ENCODE measurements around the gene WDR46. TPM values are rescaled to one million over a fixed set of nuclear protein-coding genes. Genes with fewer than 3 reads are reported as not detected.
A peak's percentile ranks its signal among the peaks of the same experiment; 100 is the strongest.
"Not testable (repeated sequence)": the region's sequence is repeated elsewhere in the genome, so short reads cannot be mapped to it uniquely, and the experiment has no call there.

The WDR46 gene
- total RNA-seq, 1 experiment from 2014 or later: 77.9 TPM

- DNase-seq (ENCODE audit: low spot score): no peak
Measured at GRCh38 chr6:33271117-33271467, 17.9 kb downstream of the WDR46 start.

GRCh38 chr6:33264015-33264414 lies 25.0 kb downstream of the WDR46 start:
- no peak for DNase-seq (ENCODE audit: low spot score)

- DNase-seq (ENCODE audit: low spot score): not testable (repeated sequence)
Measured at GRCh38 chr6:33262490-33262889, 26.5 kb downstream of the WDR46 start.

GRCh38 chr6:33259032-33259431 lies 30.0 kb downstream of the WDR46 start:
- DNase-seq (ENCODE audit: low spot score): no peak

DNA sequence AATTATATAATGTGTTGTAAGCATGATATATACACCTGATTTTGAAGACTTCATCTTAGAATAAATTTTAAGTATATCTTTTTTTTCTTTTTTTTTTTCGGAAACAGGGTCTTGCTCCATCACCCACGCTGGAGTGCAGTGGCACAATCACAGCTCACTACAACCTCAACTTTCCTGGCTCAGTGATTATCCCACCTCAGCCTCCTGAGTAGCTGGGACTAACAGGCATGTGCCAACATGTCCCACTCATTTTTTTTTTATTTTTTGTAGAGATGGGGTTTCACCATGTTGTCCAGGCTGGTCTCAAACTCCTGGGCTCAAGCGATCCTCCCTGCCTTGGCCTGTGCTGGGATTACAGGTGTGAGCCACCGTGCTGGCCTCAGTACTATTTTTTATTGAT lies 34.4 kb downstream of the WDR46 start:
- DNase-seq (ENCODE audit: low spot score): no peak

DNA sequence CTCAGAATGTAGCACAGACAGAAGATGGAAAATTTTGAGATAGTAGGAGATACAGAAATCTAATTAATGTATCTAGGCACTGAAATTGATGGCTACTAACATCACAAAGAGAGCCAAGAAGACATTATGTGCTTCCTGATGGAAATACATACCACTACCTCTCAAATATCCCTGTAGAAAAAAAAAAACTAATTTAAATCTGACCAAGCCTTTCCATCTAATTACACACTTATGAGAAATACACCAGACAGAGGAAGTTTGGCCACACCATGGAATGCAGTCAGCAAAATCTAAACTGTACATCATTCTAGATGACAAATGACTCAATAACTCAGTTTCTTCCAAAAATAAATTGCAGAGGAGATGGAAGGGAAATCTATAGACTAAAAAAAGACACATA lies 36.3 kb downstream of the WDR46 start:
- DNase-seq (ENCODE audit: low spot score): peak; percentile 29

- no peak for DNase-seq (ENCODE audit: low spot score)
Measured at GRCh38 chr6:33251395-33252012, 37.5 kb downstream of the WDR46 start.

DNA sequence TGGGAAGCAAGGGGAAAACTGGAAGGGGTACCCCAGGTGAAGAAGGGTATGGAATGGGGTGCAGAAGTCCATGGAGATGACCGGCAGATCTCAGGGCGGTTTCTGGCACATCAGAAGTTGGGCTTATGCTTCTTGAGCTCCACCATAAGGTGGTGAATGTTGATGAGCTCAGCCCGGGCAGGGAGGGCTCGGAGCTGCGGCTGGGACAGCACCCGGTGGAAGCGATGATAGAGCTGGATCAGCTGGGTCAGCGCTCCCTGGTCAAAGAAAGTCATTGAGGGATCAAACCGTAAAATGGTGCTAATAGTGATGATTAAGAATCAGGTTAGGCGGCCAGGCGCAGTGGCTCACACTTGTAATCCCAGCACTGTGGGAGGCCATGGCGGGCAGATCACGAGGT lies 38.3 kb downstream of the WDR46 start:
- DNase-seq (ENCODE audit: low spot score): no peak

DNA sequence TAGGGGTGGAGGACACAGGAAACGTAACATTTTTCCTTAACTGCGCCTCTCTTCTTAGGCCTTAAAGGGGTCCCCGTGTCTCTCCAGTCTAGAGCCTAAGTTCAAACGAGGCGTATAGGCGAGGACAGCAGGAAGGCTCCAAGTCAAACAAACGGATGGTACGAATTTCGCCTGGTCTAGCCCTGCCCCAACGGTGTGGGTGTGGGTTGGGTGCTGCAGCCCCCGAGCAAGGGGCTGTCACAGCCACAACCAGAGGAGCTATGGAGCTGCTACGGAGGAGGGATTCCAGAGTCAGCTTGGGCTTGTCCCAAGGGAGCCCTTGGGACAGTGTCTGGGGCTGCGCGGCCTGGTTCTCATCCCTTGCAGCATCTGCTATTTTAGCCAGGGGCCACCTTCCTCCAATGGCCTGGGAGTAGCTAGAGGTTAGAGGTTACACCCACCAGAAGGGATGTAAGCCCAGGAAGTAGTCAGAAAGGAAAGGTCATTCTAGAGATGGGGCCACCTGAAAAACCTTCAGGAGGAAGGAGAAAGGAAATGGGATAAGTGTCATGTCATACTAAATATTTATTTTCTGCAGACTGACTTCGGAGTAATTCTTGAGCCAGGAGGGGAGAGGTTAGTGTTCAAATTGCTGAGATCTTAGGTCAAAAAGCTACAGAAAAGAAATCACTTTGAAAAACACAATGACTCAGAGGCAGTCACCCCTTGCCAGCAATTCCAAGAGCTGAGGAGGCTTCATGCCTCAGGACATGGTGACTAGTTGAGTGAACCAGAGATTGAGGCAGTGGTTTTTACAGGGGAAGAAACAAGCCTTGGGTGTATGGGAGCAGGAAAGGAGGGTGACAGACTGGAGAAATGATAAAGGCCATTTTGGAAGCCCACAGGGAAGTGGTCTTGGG lies 39.1 kb downstream of the WDR46 start:
- DNase-seq (ENCODE audit: low spot score): peak; percentile 60

DNA sequence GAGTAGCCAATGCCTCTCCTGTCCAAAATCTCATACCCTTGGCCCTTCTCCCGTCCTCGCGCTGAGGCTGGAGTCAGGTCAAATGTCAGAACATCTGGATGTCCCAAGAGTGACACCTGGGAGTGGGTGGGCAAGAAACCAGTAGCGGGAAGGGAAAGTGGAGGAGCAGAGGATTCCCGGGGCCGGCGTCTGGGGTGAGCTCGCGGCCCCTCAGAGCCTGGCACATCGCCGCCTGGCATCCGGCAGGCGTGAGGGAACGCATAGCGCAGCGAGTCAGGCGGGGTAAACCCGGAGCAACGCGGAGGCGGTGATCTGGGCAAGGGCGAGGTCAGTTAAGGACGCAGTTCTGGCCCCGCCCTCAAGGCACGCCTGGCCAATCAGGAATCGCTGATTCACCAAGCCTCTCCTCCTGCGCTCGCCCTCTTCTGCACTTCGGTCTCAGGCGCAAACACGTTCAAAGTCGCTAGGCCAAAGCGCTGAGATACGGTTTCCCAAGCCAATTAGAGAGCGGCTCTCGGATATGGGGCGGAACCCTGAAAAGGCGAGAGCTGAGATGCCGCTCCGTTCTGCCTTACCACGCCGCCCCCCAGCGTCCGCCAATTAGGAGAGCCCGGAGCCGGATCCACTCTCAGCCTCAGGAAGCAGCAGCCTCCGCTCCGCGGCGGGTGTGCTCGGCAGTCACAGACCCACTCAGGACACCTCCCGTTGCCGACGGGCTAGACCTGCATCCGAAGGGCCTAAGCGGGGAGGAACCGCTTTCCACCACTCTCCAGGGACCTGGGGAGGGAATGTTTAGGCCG lies 39.9 kb downstream of the WDR46 start:
- peak; percentile 97 for DNase-seq (ENCODE audit: low spot score)

- DNase-seq (ENCODE audit: low spot score): no peak
Measured at GRCh38 chr6:33248643-33248931, 40.5 kb downstream of the WDR46 start.

DNA sequence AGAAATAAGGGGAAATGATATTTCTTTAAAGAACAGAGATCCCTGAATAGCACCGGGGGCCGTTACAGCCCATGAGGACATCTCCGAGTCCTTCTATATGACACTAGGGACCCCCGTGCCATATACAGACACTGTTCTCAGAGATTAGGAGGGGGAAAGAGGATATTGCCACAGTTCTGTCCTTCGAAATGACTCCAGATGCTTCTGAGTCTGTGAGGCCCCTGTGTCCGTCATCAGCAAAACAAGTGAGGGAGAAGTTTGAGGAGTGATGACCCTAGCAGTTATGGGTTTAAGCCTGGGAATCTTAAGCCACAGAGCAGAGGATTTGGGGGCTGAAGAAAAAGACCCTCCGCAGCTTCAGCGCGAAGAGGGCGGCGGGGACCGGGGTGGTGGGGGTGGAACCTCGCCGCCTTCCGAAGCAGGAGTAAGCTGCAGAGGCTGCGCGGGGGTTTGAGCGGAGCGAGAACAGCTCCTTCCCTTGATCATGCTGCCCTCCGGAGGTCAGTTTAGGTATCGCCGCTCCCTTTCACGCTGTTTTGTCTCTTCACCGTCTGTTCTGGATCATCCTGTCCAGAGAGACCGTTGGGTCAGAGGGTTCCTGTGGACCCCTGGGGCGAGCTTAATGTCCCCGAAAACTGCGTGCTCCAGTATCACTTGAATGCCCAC lies 40.9 kb downstream of the WDR46 start:
- DNase-seq (ENCODE audit: low spot score): peak; percentile 87

DNA sequence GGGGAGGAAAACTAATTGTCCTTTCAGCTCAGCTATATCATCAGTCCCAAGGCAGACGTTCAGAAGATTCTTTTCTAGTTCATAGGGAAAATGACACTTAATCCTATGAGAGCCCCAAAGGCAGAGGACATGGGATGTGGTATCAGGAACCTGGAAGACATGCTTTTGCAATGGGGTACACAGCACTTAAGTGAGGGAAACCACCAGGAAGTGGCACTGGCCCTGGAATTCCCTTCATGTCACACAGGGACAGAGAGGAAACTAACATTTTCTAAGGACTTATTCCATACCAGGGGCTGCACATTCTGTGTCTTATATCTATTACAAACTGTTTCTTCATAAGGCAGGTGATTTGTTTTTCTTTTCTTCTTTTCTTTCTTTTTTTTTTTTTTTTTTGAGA lies 45.6 kb downstream of the WDR46 start:
- no peak for DNase-seq (ENCODE audit: low spot score)

- no peak for DNase-seq (ENCODE audit: low spot score)
Measured at GRCh38 chr6:33241968-33242367, 47.1 kb downstream of the WDR46 start.

DNA sequence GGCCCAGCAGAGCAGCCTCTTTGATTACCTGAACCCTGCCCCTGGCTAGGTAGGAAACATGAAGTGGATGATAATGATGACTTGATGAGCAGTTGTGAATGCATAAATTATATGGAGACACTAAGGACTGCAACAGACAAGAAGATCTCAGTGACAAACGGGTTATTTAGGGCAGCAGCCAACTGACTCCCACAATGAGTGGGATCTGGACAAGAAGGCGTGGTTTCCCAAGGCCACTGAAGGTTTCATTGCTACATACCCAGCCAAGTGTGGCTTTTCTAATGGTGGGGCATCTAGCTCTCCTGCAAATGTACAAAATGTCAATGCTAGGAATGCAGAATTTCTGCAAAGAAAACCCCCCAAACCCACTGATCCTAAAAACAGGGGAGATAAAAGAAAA lies 51.3 kb downstream of the WDR46 start:
- no peak for DNase-seq (ENCODE audit: low spot score)

DNA sequence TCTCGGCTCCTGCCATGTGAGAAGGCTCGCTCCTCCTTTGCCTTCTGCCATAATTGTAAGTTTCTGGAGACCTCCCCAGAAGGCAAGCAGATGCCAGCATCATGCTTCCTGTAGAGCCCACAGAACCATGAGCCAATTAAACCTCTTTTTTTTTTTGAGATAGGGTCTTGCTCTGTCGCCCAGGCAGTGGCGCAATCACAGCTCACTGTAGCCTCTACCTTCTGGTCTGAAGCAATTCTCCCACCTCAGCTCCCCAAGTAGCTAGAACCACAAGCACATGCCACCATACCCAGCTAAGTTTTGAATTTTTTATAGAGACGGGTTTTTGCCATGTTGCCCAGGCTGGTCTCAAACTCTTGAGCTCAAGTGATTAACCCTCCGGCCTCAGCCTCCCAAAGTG lies 52.2 kb downstream of the WDR46 start:
- DNase-seq (ENCODE audit: low spot score): no peak

- no peak for DNase-seq (ENCODE audit: low spot score)
Measured at GRCh38 chr6:33236328-33236727, 52.7 kb downstream of the WDR46 start.

GRCh38 chr6:33235221-33235634 lies 53.8 kb downstream of the WDR46 start:
- no peak for DNase-seq (ENCODE audit: low spot score)

Data from A172 (cell line).